PC-3 (cell line): Measurements from ENCODE around the gene STK38L. TPM values are rescaled to one million over a fixed set of nuclear protein-coding genes. Genes with fewer than 3 reads are reported as not detected.

Source experiments
- ATAC-seq: fragments of 200-7000 bp; cut with Tn5 transposase; 2 replicates; pipeline ENCODE4 v1.9.1; 2020; ENCODE audit warnings: mild to moderate bottlenecking, moderate library complexity
- BruUV-seq: library from RNA; stranded (reverse); fragments of 400-500 nt; replicated peaks from 2 replicates; lab custom pipeline; 2021; lab: Mats Ljungman, UMichigan
- CTCF ChIA-PET: fragments of 300-600 bp; sonication (Branson Sonifier 250); formaldehyde crosslinking; loops from one replicate; lab custom pipeline; 2022; ENCODE audit warnings: antibody characterized with exemption; lab: Charles Lee
- POLR2A ChIA-PET: fragments of 300-600 bp; sonication (Branson Sonifier 250); formaldehyde crosslinking; loops from one replicate; lab custom pipeline; 2022; ENCODE audit warnings: antibody characterized with exemption; ENCODE audit not compliant: unreplicated experiment; lab: Charles Lee
- DNase-seq: peaks from one replicate; pipeline ENCODE4 v3.0.0-alpha.2; 2015
- H2AFZ ChIP-seq: fragments of 300-600 bp; sonication (generic); 2 replicates; pipeline ENCODE4 v1.6.0; 2016; ENCODE audit warnings: antibody characterized with exemption, low read length
- H3F3A ChIP-seq: fragments of 300-600 bp; sonication (generic); one replicate; pipeline ENCODE4 v1.6.0; 2017; ENCODE audit warnings: antibody characterized with exemption, low read length, control low read depth, mild to moderate bottlenecking; ENCODE audit not compliant: unreplicated experiment
- H3K27ac ChIP-seq: fragments of 300-600 bp; sonication (generic); 2 replicates; pipeline ENCODE4 v1.5.1; 2016; ENCODE audit warnings: mild to moderate bottlenecking, low read length
- H3K27me3 ChIP-seq: fragments of 300-600 bp; sonication (generic); 2 replicates; pipeline ENCODE4 v1.6.1; 2016; ENCODE audit warnings: low read length, mixed read lengths
- H3K36me3 ChIP-seq: fragments of 300-600 bp; sonication (generic); 2 replicates; pipeline ENCODE4 v1.6.1; 2016; ENCODE audit warnings: low read depth, mixed run types, low read length, mixed read lengths
- H3K4me1 ChIP-seq: fragments of 300-600 bp; sonication (generic); 2 replicates; pipeline ENCODE4 v1.5.1; 2016; ENCODE audit warnings: low read length; ENCODE audit not compliant: insufficient read depth
- H3K4me2 ChIP-seq: fragments of 300-600 bp; sonication (generic); 2 replicates; pipeline ENCODE4 v1.6.0; 2016; ENCODE audit warnings: low read length
- H3K4me3 ChIP-seq: fragments of 300-600 bp; sonication (generic); 2 replicates; pipeline ENCODE4 v1.5.1; 2016; ENCODE audit warnings: mild to moderate bottlenecking, low read length, mixed read lengths
- H3K79me2 ChIP-seq: fragments of 300-600 bp; sonication (generic); 2 replicates; pipeline ENCODE4 v1.6.1; 2017; ENCODE audit warnings: low read length, mixed read lengths
- H3K9ac ChIP-seq: fragments of 300-600 bp; sonication (generic); 2 replicates; pipeline ENCODE4 v1.6.0; 2016; ENCODE audit warnings: mild to moderate bottlenecking, low read length
- H3K9me2 ChIP-seq: fragments of 300-600 bp; sonication (generic); replicated peaks from 2 replicates; pipeline ENCODE4 v1.6.1; 2016; ENCODE audit warnings: mixed run types, low read length, mixed read lengths
- H3K9me3 ChIP-seq: fragments of 300-600 bp; sonication (generic); 2 replicates; pipeline ENCODE4 v1.6.1; 2016; ENCODE audit warnings: low read length, mixed read lengths
- H4K20me1 ChIP-seq: fragments of 300-600 bp; sonication (generic); 2 replicates; pipeline ENCODE4 v1.6.1; 2016; ENCODE audit warnings: low read length, mixed read lengths
- CTCF ChIP-seq: fragments of 300-600 bp; sonication (generic); conservative IDR thresholded peaks from 2 replicates; pipeline ENCODE4 v1.5.1; 2017; ENCODE audit warnings: antibody characterized with exemption, low read depth, mild to moderate bottlenecking, low read length
- EZH2 ChIP-seq: fragments of 300-600 bp; sonication (generic); IDR thresholded peaks from one replicate; pipeline ENCODE4 v1.6.1; 2017; ENCODE audit warnings: antibody characterized with exemption, mild to moderate bottlenecking, low read length; ENCODE audit not compliant: unreplicated experiment
- EZH2phosphoT487 ChIP-seq: fragments of 300-600 bp; sonication (generic); IDR thresholded peaks from 2 replicates; pipeline ENCODE4 v1.6.1; 2018; ENCODE audit warnings: mild to moderate bottlenecking, antibody characterized with exemption, low read length, borderline replicate concordance
- intact Hi-C: fragments of 100-400 bp; cut with micrococcal nuclease; formaldehyde crosslinking; loops from 2 replicates; pipeline ENCODE4 v1.9.0; 2023
- total RNA-seq: library from RNA; depleted of rRNA; stranded (reverse); fragments of >200 nt; gene quantifications from 2 replicates; pipeline ENCODE4 v1.2.3, GENCODE V29; 2014

STK38L gene
- total RNA-seq, 1 experiment from 2014 or later, result 32.3 TPM

DNA sequence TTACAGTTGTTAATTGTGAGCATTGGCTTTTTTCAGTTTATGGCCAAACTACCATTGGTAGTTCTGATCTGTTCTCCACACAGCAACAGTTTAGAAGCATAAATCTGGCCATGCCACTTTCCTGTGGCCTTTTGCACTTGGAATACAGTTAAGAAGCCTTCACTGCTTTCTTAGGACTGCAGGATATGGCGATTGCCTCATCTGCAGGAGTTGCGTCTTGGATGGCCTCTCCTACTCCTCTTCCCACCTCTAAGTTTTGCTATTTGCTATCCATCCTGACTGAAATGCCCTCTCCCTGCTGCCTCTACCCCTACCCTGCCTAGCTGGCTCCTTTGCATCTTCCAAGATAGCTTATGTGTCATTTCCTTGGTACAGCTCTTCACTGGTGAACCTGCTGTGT, 75.8 kb downstream of the STK38L start:
- BruUV-seq, result no TSS peak
- peak overlapping the region; percentile 70 for H3K27ac ChIP-seq
- ATAC-seq, result no peak

GRCh38 chr12:27324530-27324929, 80.4 kb downstream of the STK38L start:
- Histone ChIP-seq H3K4me2 (no peak overlapping the region), H3K4me1 (peaks cover 10% of the 10 kb centered on the region), H2AFZ (no peak overlapping the region), H3K9me3 (no peaks in the 10 kb centered on the region), H3K27me3 (no peaks in the 10 kb centered on the region), H3K9me2 (no peaks in the 10 kb centered on the region), H3K9ac (no peak overlapping the region), H4K20me1 (no peaks in the 10 kb centered on the region), H3K36me3 (peaks cover 14% of the 10 kb centered on the region), H3K4me3 (no peak overlapping the region), H3F3A (peaks cover 3% of the 10 kb centered on the region), H3K27ac (no peak overlapping the region), H3K79me2 (no peaks in the 10 kb centered on the region)
- CTCF ChIA-PET, result no interaction called here
- intact Hi-C loops, result no loop called here
- DNase-seq, result no peak
- BruUV-seq, result no TSS peak
- no peak for TF ChIP-seq EZH2
- no peak for ATAC-seq
- POLR2A ChIA-PET, result interaction anchor here (0.6 to 0.7 kb wide), 3 partner anchors 9 to 322 kb away, joined by 3 to 5 read pairs (median 3); no protein-coding TSS in a partner anchor

More for the DNA sequence above, 75.8 kb downstream of the STK38L start:
- Histone ChIP-seq H3K36me3 (peaks cover 20% of the 10 kb centered on the region), H3K79me2 (no peaks in the 10 kb centered on the region), H3F3A (peaks cover 10% of the 10 kb centered on the region), H3K27me3 (no peaks in the 10 kb centered on the region), H2AFZ (no peak overlapping the region), H3K4me2 (peak overlapping the region; percentile 37), H3K4me1 (peaks cover 51% of the 10 kb centered on the region), H3K9ac (peak overlapping the region; percentile 30; the same call in 1 of the 2 replicates), H4K20me1 (no peaks in the 10 kb centered on the region), H3K4me3 (no peak overlapping the region), H3K9me2 (no peaks in the 10 kb centered on the region), H3K9me3 (no peaks in the 10 kb centered on the region)
- CTCF ChIA-PET, result interaction anchor here (0.8 kb wide), 1 partner anchor 14 kb away, joined by 5 read pairs; no protein-coding TSS in a partner anchor
- TF ChIP-seq EZH2phosphoT487 (no peak), CTCF (no peak), EZH2 (no peak)
- POLR2A ChIA-PET, result interaction anchor here (1.6 kb wide), 1 partner anchor 12 kb away, joined by 11 read pairs; no protein-coding TSS in a partner anchor
- intact Hi-C loops, result loop anchor here (1.0 to 5.0 kb wide), 2 partner anchors 64 to 383 kb away; partner anchors contain the start of genes FGFR1OP2 and INTS13
- DNase-seq, result no peak

DNA sequence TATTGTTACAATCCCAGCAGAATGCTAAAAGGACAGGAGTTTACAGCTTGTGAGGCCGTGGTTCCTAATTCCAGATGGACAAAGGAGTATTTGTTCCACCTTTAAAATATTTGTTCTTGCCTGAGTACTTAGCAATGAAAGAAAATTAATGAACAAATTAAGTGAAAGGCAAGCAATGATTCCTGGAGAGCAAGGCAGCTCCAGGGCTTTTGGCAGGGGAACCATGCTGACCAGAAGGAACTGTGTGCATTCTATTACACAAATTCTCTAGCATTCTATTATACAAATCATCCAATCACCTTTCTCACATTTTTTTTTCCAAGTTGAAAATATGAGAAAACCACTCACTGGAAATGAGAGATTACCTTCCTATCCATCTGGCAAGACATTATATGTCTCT, 86.8 kb downstream of the STK38L start:
- H3K9me2 ChIP-seq, result no peaks in the 10 kb centered on the region
- H3K4me1 ChIP-seq, result peaks cover 47% of the 10 kb centered on the region
- no peaks in the 10 kb centered on the region for H3K36me3 ChIP-seq
- BruUV-seq, result no TSS peak
- peak overlapping the region; percentile 91 for H3K9ac ChIP-seq
- H4K20me1 ChIP-seq, result no peaks in the 10 kb centered on the region
- ChIA-PET POLR2A (interaction anchor here (0.5 to 1.7 kb wide), 5 partner anchors 11 to 208 kb away, joined by 3 to 11 read pairs (median 6); partner anchors contain the start of gene PPFIBP1), CTCF (interaction anchor here (0.6 to 0.8 kb wide), 3 partner anchors 13 to 490 kb away, joined by 3 to 5 read pairs (median 4); no protein-coding TSS in a partner anchor)
- H3F3A ChIP-seq, result peaks cover 26% of the 10 kb centered on the region
- H3K79me2 ChIP-seq, result peaks cover 41% of the 10 kb centered on the region
- peak overlapping the region; percentile 5; the same call in 1 of the 2 replicates for H2AFZ ChIP-seq
- intact Hi-C loops, result loop anchor here (1.0 to 10.0 kb wide), 6 partner anchors 12 to 371 kb away; no protein-coding TSS in a partner anchor
- no peaks in the 10 kb centered on the region for H3K9me3 ChIP-seq
- peak overlapping the region; percentile 52 for H3K4me3 ChIP-seq
- H3K27me3 ChIP-seq, result no peaks in the 10 kb centered on the region
- peak overlapping the region; percentile 93 for H3K4me2 ChIP-seq
- TF ChIP-seq EZH2 (no peak), EZH2phosphoT487 (no peak), CTCF (no peak)
- peak; percentile 77 for DNase-seq
- peak; percentile 3 for ATAC-seq
- peak overlapping the region; percentile 95 for H3K27ac ChIP-seq
